ENCODE data around the gene NMNAT2. TPM values are rescaled to one million over a fixed set of nuclear protein-coding genes. Genes with fewer than 3 reads are reported as not detected.
A peak's percentile ranks its signal among the peaks of the same experiment; 100 is the strongest.

The NMNAT2 gene
- total and polyA plus RNA-seq, 10 of the 15 experiments (the other 5 are each of a cell fraction or from before 2014, with no cell fraction given), result 0.02 to 2.0 (median 0.60) TPM

GRCh38 chr1:183270541-183271141, 147.5 kb downstream of the NMNAT2 start (continued):
- TF ChIP-seq MLLT1 (IDR thresholded peaks at IDR 0.05), result no peak
- TF ChIP-seq FOS (IDR thresholded peaks at IDR 0.05; ENCODE audit: borderline replicate concordance, extremely low read depth, insufficient read length), result no peak
- TF ChIP-seq, protein P1, sequence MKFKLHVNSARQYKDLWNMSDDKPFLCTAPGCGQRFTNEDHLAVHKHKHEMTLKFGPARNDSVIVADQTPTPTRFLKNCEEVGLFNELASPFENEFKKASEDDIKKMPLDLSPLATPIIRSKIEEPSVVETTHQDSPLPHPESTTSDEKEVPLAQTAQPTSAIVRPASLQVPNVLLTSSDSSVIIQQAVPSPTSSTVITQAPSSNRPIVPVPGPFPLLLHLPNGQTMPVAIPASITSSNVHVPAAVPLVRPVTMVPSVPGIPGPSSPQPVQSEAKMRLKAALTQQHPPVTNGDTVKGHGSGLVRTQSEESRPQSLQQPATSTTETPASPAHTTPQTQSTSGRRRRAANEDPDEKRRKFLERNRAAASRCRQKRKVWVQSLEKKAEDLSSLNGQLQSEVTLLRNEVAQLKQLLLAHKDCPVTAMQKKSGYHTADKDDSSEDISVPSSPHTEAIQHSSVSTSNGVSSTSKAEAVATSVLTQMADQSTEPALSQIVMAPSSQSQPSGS (IDR thresholded peaks at IDR 0.05; ENCODE audit: low read length), result peak; percentile 54; the same call in 1 of the 2 replicates
- TF ChIP-seq SMAD5 (IDR thresholded peaks at IDR 0.05; ENCODE audit: low read depth), result no peak
- TF ChIP-seq ZNF622 (IDR thresholded peaks at IDR 0.05), result no peak
- TF ChIP-seq NFIC (IDR thresholded peaks at IDR 0.05; ENCODE audit: low read depth, low read length), result peak; percentile 35; the same call in 1 of the 2 replicates
- TF ChIP-seq TAF1 (IDR thresholded peaks at IDR 0.05; ENCODE audit: borderline replicate concordance, low read depth, low read length), result no peak
- TF ChIP-seq IRF5 (IDR thresholded peaks at IDR 0.05; ENCODE audit: borderline replicate concordance), result no peak
- no peak for TF ChIP-seq MYB (IDR thresholded peaks at IDR 0.05; ENCODE audit: borderline replicate concordance, low read depth, low read length)
- TF ChIP-seq ZZZ3 (IDR thresholded peaks at IDR 0.05; ENCODE audit: control insufficient read depth, insufficient read length, low read depth), result no peak
- no peak for TF ChIP-seq STAT3 (IDR thresholded peaks at IDR 0.05; ENCODE audit: low read depth, low read length)
- TF ChIP-seq, protein P2, sequence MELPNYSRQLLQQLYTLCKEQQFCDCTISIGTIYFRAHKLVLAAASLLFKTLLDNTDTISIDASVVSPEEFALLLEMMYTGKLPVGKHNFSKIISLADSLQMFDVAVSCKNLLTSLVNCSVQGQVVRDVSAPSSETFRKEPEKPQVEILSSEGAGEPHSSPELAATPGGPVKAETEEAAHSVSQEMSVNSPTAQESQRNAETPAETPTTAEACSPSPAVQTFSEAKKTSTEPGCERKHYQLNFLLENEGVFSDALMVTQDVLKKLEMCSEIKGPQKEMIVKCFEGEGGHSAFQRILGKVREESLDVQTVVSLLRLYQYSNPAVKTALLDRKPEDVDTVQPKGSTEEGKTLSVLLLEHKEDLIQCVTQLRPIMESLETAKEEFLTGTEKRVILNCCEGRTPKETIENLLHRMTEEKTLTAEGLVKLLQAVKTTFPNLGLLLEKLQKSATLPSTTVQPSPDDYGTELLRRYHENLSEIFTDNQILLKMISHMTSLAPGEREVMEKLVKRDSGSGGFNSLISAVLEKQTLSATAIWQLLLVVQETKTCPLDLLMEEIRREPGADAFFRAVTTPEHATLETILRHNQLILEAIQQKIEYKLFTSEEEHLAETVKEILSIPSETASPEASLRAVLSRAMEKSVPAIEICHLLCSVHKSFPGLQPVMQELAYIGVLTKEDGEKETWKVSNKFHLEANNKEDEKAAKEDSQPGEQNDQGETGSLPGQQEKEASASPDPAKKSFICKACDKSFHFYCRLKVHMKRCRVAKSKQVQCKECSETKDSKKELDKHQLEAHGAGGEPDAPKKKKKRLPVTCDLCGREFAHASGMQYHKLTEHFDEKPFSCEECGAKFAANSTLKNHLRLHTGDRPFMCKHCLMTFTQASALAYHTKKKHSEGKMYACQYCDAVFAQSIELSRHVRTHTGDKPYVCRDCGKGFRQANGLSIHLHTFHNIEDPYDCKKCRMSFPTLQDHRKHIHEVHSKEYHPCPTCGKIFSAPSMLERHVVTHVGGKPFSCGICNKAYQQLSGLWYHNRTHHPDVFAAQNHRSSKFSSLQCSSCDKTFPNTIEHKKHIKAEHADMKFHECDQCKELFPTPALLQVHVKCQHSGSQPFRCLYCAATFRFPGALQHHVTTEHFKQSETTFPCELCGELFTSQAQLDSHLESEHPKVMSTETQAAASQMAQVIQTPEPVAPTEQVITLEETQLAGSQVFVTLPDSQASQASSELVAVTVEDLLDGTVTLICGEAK (IDR thresholded peaks at IDR 0.05; ENCODE audit: borderline replicate concordance), result no peak
- peak; percentile 52; the same call in 1 of the 2 replicates for TF ChIP-seq ATF7 (IDR thresholded peaks at IDR 0.05; ENCODE audit: low read depth)
- TF ChIP-seq EED (IDR thresholded peaks at IDR 0.05; ENCODE audit: low read depth), result peak; percentile 70
- TF ChIP-seq BHLHE40 (IDR thresholded peaks at IDR 0.05; ENCODE audit: borderline replicate concordance in 1 of 2, low read depth in 2 of 2, low read length in 1 of 2), result no peak
- 0 out of 2 replicates have a peak, but pooled peaks have one; percentile 27 for TF ChIP-seq BCL11A (IDR thresholded peaks at IDR 0.05; ENCODE audit: low read depth, low read length)
- TF ChIP-seq NR2C1 (IDR thresholded peaks at IDR 0.05), result no peak
- TF ChIP-seq CREM (IDR thresholded peaks at IDR 0.05; ENCODE audit: low read depth), result no peak
- TF ChIP-seq ZNF384 (IDR thresholded peaks at IDR 0.05; ENCODE audit: borderline replicate concordance, low read depth, low read length), result no peak
- no peak for TF ChIP-seq MXI1 (IDR thresholded peaks at IDR 0.05; ENCODE audit: low read depth, low read length)
- TF ChIP-seq BRCA1 (IDR thresholded peaks at IDR 0.05; ENCODE audit: low read depth, low read length), result no peak
- TF ChIP-seq ASH2L (IDR thresholded peaks at IDR 0.05; ENCODE audit: borderline replicate concordance, low read depth), result no peak

Data from GM12878 (cell line).